Measurements from ENCODE around the gene FHOD3.

DNA sequence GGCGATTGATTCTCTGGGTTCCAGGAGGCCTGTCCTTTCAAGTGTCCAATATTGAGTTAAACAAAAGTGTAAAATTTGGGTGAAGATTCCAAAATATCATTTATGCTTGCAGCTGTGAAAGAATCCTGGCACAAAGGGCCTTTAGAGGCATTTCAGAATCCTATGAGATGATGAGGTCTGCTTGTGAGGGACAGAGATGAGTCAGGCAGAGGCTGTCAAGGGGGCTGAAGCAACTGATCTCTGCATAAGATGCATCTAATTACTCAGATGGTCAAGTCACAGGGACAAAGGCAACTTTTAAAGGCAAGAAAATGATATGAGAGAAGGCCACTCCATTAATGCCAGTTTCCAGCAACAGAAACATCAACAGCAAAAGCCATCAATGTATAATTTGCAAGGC lies 78.8 kb downstream of the FHOD3 start:
- no peak for TF ChIP-seq POLR2A (IDR thresholded peaks at IDR 0.05; ENCODE audit: extremely low read depth, insufficient read length)
- TF ChIP-seq, protein P1, sequence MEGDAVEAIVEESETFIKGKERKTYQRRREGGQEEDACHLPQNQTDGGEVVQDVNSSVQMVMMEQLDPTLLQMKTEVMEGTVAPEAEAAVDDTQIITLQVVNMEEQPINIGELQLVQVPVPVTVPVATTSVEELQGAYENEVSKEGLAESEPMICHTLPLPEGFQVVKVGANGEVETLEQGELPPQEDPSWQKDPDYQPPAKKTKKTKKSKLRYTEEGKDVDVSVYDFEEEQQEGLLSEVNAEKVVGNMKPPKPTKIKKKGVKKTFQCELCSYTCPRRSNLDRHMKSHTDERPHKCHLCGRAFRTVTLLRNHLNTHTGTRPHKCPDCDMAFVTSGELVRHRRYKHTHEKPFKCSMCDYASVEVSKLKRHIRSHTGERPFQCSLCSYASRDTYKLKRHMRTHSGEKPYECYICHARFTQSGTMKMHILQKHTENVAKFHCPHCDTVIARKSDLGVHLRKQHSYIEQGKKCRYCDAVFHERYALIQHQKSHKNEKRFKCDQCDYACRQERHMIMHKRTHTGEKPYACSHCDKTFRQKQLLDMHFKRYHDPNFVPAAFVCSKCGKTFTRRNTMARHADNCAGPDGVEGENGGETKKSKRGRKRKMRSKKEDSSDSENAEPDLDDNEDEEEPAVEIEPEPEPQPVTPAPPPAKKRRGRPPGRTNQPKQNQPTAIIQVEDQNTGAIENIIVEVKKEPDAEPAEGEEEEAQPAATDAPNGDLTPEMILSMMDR (IDR thresholded peaks at IDR 0.05; ENCODE audit: low read depth, low read length): no peak
- TF ChIP-seq, protein P2, sequence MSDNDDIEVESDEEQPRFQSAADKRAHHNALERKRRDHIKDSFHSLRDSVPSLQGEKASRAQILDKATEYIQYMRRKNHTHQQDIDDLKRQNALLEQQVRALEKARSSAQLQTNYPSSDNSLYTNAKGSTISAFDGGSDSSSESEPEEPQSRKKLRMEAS (IDR thresholded peaks at IDR 0.05; ENCODE audit: low read depth, low read length): no peak
